Measurements from ENCODE around the gene ARL3.

DNA sequence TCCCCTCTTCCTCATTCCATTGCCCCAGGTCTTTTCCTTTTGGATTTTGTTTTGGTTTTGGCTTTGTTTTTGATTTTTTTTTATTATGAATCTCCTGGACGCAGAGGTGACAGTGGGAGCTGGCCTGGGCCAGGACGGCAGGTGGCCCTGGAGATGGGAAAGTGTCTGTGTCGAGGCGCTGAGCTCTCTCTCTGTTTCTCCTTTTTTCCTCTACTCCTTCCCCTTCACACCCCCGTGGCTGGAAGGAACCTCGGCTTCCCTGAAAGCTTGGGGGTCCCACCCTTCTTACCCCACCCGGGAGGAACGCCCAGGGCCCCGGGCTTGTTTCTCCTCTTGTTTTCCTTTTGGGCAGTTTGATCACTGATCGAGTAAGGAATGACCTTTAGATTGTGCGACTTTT, 56.7 kb downstream of the ARL3 start:
- TF ChIP-seq EP300 (IDR thresholded peaks at IDR 0.05) (no peak), POLR2A (IDR thresholded peaks at IDR 0.05) (no peak), POLR2AphosphoS5 (IDR thresholded peaks at IDR 0.05) (no peak)
- TF ChIP-seq, protein P1, sequence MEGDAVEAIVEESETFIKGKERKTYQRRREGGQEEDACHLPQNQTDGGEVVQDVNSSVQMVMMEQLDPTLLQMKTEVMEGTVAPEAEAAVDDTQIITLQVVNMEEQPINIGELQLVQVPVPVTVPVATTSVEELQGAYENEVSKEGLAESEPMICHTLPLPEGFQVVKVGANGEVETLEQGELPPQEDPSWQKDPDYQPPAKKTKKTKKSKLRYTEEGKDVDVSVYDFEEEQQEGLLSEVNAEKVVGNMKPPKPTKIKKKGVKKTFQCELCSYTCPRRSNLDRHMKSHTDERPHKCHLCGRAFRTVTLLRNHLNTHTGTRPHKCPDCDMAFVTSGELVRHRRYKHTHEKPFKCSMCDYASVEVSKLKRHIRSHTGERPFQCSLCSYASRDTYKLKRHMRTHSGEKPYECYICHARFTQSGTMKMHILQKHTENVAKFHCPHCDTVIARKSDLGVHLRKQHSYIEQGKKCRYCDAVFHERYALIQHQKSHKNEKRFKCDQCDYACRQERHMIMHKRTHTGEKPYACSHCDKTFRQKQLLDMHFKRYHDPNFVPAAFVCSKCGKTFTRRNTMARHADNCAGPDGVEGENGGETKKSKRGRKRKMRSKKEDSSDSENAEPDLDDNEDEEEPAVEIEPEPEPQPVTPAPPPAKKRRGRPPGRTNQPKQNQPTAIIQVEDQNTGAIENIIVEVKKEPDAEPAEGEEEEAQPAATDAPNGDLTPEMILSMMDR (IDR thresholded peaks at IDR 0.05): no peak

All from suprapubic skin (tissue), 4 donors.